GM15510 (cell line): ENCODE measurements around the gene CDC27.

Source experiments
- POLR2A ChIP-seq: IDR thresholded peaks from 3 replicates; pipeline ENCODE4 v1.6.1; 2011; ENCODE audit warnings: borderline replicate concordance; ENCODE audit not compliant: insufficient read length; ENCODE audit errors: extremely low read depth

Gene CDC27

GRCh38 chr17:47208744-47209488 is 19.8 kb upstream of the CDC27 start, which contains the start of gene MYL4:
MYL4 (plus strand) TSS chr17:47209348; CDS start chr17:47209423, 75 bp downstream.
- no peak for TF ChIP-seq POLR2A

GRCh38 chr17:47207143-47208067 is 18.3 kb upstream of the CDC27 start:
- TF ChIP-seq POLR2A: no peak

GRCh38 chr17:47205419-47205963 is 16.4 kb upstream of the CDC27 start:
- TF ChIP-seq POLR2A: no peak

- TF ChIP-seq POLR2A: peak; percentile 33
Measured at GRCh38 chr17:47204722-47205418, 15.8 kb upstream of the CDC27 start.

GRCh38 chr17:47203984-47204721 is 15.1 kb upstream of the CDC27 start:
- no peak for TF ChIP-seq POLR2A

GRCh38 chr17:47201166-47201565 is 12.1 kb upstream of the CDC27 start:
- no peak for TF ChIP-seq POLR2A

- no peak for TF ChIP-seq POLR2A
Measured at GRCh38 chr17:47200325-47200664, 11.2 kb upstream of the CDC27 start.

- TF ChIP-seq POLR2A: no peak
Measured at GRCh38 chr17:47199627-47200324, 10.7 kb upstream of the CDC27 start.

- no peak for TF ChIP-seq POLR2A
Measured at GRCh38 chr17:47197821-47198220, 8.7 kb upstream of the CDC27 start.

GRCh38 chr17:47193931-47194511 is 4.9 kb upstream of the CDC27 start:
- TF ChIP-seq POLR2A: no peak

- TF ChIP-seq POLR2A: no peak
Measured at GRCh38 chr17:47192554-47192953, 3.5 kb upstream of the CDC27 start.

GRCh38 chr17:47190770-47191169 is 1.7 kb upstream of the CDC27 start:
- TF ChIP-seq POLR2A: no peak

- no peak for TF ChIP-seq POLR2A
Measured at GRCh38 chr17:47190243-47190642, 1.1 kb upstream of the CDC27 start.
